Karpas-422 (cell line): ENCODE results near the gene ERICH4. TPM values are rescaled to one million over a fixed set of nuclear protein-coding genes. Genes with fewer than 3 reads are reported as not detected.
A peak's percentile ranks its signal among the peaks of the same experiment; 100 is the strongest.
"Not testable (repeated sequence)": the region's sequence is repeated elsewhere in the genome, so short reads cannot be mapped to it uniquely, and the experiment has no call there.

ENCODE experiments used
- DNase-seq: peaks from one replicate; pipeline ENCODE4 v3.0.0-alpha.2; 2015
- H2AFZ ChIP-seq: fragments of 200-600 bp; sonication (generic); 2 replicates; pipeline ENCODE4 v1.6.1; 2014; ENCODE audit warnings: antibody characterized with exemption, low read length, mixed read lengths
- H3K27ac ChIP-seq: fragments of 200-600 bp; sonication (generic); 2 replicates; pipeline ENCODE4 v1.5.1; 2014; ENCODE audit warnings: mild to moderate bottlenecking, low read length, moderate library complexity
- H3K27me3 ChIP-seq: fragments of 200-600 bp; sonication (generic); 2 replicates; pipeline ENCODE4 v1.6.1; 2014; ENCODE audit warnings: low read length, mixed read lengths
- H3K36me3 ChIP-seq: fragments of 200-600 bp; sonication (generic); 2 replicates; pipeline ENCODE4 v1.6.1; 2014; ENCODE audit warnings: low read length, mixed read lengths; ENCODE audit not compliant: insufficient read depth
- H3K4me1 ChIP-seq: fragments of 200-600 bp; sonication (generic); 2 replicates; pipeline ENCODE4 v1.6.1; 2014; ENCODE audit warnings: mild to moderate bottlenecking, low read length, mixed read lengths
- H3K4me2 ChIP-seq: fragments of 200-600 bp; sonication (generic); 2 replicates; pipeline ENCODE4 v1.6.1; 2014; ENCODE audit warnings: low read length, low read depth, mild to moderate bottlenecking; ENCODE audit not compliant: poor library complexity, severe bottlenecking
- H3K4me3 ChIP-seq: fragments of 200-600 bp; sonication (generic); 2 replicates; pipeline ENCODE4 v1.5.1; 2014; ENCODE audit warnings: mild to moderate bottlenecking, antibody characterized with exemption, low read length, mixed read lengths
- H3K79me2 ChIP-seq: fragments of 200-600 bp; sonication (generic); 2 replicates; pipeline ENCODE4 v1.6.1; 2014; ENCODE audit warnings: mild to moderate bottlenecking, low read length, mixed read lengths
- H3K9ac ChIP-seq: fragments of 200-600 bp; sonication (generic); 2 replicates; pipeline ENCODE4 v1.6.0; 2014; ENCODE audit warnings: low read length
- H3K9me2 ChIP-seq: fragments of 200-600 bp; sonication (generic), shearing (Covaris generic); replicated peaks from 2 replicates; pipeline ENCODE4 v1.6.0; 2014; ENCODE audit warnings: mild to moderate bottlenecking, low read length, moderate library complexity; ENCODE audit not compliant: insufficient read depth
- H3K9me3 ChIP-seq: fragments of 300-700, 200-600 bp; sonication (generic); 2 replicates; pipeline ENCODE4 v1.6.1; 2014; ENCODE audit warnings: low read length, mixed read lengths
- H4K20me1 ChIP-seq: fragments of 200-600 bp; sonication (generic); 2 replicates; pipeline ENCODE4 v1.6.1; 2014; ENCODE audit warnings: mild to moderate bottlenecking, antibody characterized with exemption, low read length, low read depth; ENCODE audit not compliant: insufficient read depth
- total RNA-seq: library from RNA; depleted of rRNA; stranded (reverse); fragments of >200 nt; shearing (Covaris generic); gene quantifications from 2 replicates; pipeline ENCODE4 v1.2.3, GENCODE V29; 2014; ENCODE audit warnings: low replicate concordance

Gene ERICH4
- total RNA-seq, 1 experiment from 2014 or later, result not detected

DNA sequence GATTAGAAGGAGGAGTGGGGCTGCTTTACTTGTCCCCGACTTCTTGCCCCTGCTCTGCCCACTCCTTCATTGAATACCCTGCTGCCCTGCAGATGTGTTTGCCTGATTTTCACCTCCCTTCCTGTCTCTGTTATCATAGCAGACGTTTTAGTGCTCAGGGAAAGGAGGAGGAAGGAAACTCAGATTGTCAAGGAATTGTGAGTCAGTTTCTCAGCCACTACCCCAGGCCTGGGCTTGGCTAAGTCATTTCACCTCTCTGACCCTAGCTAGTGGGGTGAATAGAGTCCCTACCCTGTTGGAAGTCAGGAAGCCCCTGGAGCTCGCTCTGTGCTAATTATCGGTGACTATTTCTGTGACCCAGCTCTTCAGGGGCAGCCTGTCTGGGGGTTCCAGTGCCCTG is 41.5 kb upstream of the ERICH4 start:
- H3K4me1 ChIP-seq, result peaks cover 12% of the 10 kb centered on the region
- H3K79me2 ChIP-seq, result peaks cover 51% of the 10 kb centered on the region
- no peak overlapping the region for H2AFZ ChIP-seq
- no peak overlapping the region for H3K4me3 ChIP-seq
- H3K4me2 ChIP-seq, result no peak overlapping the region
- no peak overlapping the region for H3K27ac ChIP-seq
- no peak for DNase-seq
- H3K36me3 ChIP-seq, result no peaks in the 10 kb centered on the region
- H3K27me3 ChIP-seq, result no peaks in the 10 kb centered on the region
- H3K9ac ChIP-seq, result no peak overlapping the region
- no peaks in the 10 kb centered on the region for H3K9me3 ChIP-seq
- H3K9me2 ChIP-seq, result no peaks in the 10 kb centered on the region
- H4K20me1 ChIP-seq, result no peaks in the 10 kb centered on the region

DNA sequence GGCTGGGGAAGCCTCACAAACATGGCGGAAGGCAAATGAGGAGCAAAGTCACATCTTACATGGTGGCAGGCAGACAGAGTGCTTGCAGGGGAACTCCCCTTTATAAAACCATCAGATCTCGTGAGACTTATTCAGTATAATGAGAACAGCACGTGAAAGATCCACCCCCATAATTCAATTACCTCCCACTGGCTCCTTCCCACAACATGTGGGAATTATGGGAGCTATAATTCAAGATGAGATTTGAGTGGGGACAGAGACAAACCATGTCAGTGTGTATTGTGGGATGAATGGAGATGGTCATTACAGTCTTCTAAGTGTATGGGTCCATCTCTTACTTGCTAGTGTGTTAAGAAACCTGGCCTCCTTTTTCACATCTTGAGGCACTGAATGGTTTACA is 40.9 kb upstream of the ERICH4 start:
- Histone ChIP-seq H3K9me3 (no peaks in the 10 kb centered on the region), H3K9me2 (no peaks in the 10 kb centered on the region), H3K4me2 (no peak overlapping the region)

DNA sequence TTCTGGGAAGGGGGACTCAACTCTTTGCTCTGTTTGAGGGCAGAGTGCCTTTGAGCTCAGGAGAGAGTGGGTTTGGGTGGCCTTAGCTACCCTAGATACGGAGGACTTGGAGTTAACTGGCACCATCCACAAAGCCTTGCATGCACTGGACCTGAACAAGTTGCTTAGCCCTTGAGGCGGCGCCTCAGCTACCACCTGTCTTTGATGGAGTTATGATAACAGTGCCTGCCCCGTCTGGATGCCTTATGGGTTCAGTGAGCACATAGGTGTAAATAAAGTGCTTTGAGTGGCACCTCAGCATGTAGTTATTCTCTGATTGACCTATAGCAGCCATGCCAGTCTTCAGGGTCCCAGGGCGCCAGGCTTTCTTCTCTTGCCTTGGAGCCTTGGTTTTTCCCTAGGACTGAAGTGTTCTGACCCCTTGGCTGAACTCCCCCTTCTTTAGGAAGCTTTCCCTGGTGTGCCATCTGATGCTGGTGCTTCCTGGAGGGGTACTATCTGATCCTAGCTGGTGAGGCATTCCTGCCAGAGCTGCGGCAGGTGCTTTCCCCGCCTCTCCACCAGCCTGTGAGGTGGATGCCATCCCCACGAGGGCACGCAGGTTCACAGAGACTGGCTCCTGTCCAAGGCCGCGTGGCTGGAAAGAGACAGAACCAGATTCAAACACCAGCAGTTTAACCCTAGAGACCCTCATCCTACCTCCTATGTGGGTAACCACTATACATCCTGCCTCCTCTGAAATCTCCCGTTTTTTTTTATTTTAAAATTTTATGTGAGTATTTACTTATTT is 39.6 kb upstream of the ERICH4 start:
- Histone ChIP-seq H3K27me3 (no peaks in the 10 kb centered on the region), H2AFZ (no peak overlapping the region), H3K36me3 (no peaks in the 10 kb centered on the region), H3K9ac (no peak overlapping the region), H3K4me2 (no peak overlapping the region), H4K20me1 (no peaks in the 10 kb centered on the region), H3K4me1 (peaks cover 29% of the 10 kb centered on the region), H3K9me2 (no peaks in the 10 kb centered on the region), H3K4me3 (no peak overlapping the region), H3K79me2 (peaks cover 36% of the 10 kb centered on the region), H3K9me3 (no peaks in the 10 kb centered on the region), H3K27ac (no peak overlapping the region)
- DNase-seq, result no peak

More for the DNA sequence above, 40.9 kb upstream of the ERICH4 start:
- Histone ChIP-seq H3K9ac (no peak overlapping the region), H2AFZ (no peak overlapping the region), H3K79me2 (peaks cover 46% of the 10 kb centered on the region), H3K27me3 (no peaks in the 10 kb centered on the region), H3K27ac (no peak overlapping the region), H3K36me3 (no peaks in the 10 kb centered on the region), H4K20me1 (no peaks in the 10 kb centered on the region), H3K4me3 (no peak overlapping the region), H3K4me1 (peaks cover 15% of the 10 kb centered on the region)
- DNase-seq, result no peak

DNA sequence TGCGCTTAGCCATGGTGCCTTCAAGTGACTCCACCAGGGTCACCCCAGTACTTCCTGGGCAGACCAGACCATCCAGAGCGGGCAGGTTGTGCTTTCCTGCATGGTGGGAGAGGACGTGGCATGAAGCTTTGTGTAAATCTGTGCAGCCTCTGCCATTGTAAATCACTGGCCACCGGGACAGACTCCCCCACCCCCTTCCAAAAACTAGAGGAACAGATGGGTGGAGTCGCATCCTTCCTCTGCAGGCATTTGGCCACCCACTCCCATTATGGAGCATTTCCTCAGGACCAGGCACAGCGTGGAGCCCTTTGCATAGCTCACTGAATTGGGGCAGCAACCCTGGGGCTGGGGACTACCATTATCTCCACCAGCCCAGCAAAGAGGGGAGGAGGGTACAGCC is 37.2 kb upstream of the ERICH4 start:
- Histone ChIP-seq H3K36me3 (no peaks in the 10 kb centered on the region), H3K27me3 (no peaks in the 10 kb centered on the region), H3K9me2 (no peaks in the 10 kb centered on the region), H3K9ac (no peak overlapping the region), H4K20me1 (no peaks in the 10 kb centered on the region), H3K4me2 (no peak overlapping the region), H3K4me1 (peaks cover 20% of the 10 kb centered on the region), H3K79me2 (peaks cover 21% of the 10 kb centered on the region; the same call in 1 of the 2 replicates), H3K4me3 (no peak overlapping the region), H2AFZ (no peak overlapping the region), H3K27ac (no peak overlapping the region), H3K9me3 (no peaks in the 10 kb centered on the region)
- no peak for DNase-seq

DNA sequence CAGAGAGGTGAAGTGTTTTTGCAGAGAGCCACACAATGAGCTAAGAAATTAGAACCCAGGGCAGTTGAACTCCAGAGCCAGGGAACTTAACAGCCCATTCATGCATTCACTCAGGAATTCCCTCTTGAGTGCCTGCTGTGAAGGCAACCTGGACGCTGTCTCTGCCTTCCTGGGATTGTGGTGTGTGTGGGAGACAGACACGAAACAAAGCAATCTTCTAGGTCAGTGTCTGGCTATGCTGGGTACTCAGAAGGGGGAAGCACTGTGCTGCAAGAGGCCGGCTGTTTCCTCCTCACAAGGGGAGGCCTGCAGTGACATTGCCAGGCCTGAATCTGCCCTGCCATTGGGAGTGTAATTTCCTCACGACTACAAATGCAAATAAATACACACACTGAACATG is 35.7 kb upstream of the ERICH4 start:
- peaks cover 8% of the 10 kb centered on the region; the same call in 1 of the 2 replicates for H3K79me2 ChIP-seq
- peaks cover 20% of the 10 kb centered on the region for H3K4me1 ChIP-seq
- H3K4me2 ChIP-seq, result peak overlapping the region; percentile 47
- H3K27me3 ChIP-seq, result no peaks in the 10 kb centered on the region
- peak; percentile 67 for DNase-seq
- no peaks in the 10 kb centered on the region for H3K9me2 ChIP-seq
- H3K9me3 ChIP-seq, result no peaks in the 10 kb centered on the region
- H3K9ac ChIP-seq, result peak overlapping the region; percentile 48
- no peak overlapping the region for H2AFZ ChIP-seq
- no peak overlapping the region for H3K4me3 ChIP-seq
- peak overlapping the region; percentile 53 for H3K27ac ChIP-seq
- no peaks in the 10 kb centered on the region for H4K20me1 ChIP-seq
- H3K36me3 ChIP-seq, result no peaks in the 10 kb centered on the region

DNA sequence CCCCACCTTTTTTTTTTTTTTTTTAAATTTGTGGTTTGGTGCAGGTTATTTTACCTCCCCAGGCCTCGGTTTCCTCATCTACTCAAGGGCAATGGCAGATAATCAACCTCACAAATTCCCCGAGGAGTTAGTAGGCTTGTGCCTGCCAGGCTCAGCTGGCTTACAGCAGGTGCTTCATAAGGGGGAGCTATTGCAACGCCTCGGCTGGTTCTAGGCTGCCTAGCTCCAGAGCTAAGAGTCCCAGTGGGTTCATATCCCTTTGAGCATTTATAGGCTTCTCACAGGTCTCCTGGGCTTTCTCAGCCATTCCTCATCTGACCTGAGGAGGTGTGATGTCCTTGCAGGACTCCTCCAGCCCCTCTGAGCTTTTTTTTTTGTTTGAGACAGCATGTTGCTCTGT is 34.7 kb upstream of the ERICH4 start:
- Histone ChIP-seq H3K4me1 (peaks cover 20% of the 10 kb centered on the region), H3K9me2 (no peaks in the 10 kb centered on the region), H3K4me3 (no peak overlapping the region), H2AFZ (no peak overlapping the region), H3K4me2 (peak overlapping the region; percentile 11), H3K9ac (no peak overlapping the region), H3K27me3 (no peaks in the 10 kb centered on the region), H3K27ac (peak overlapping the region; percentile 53; the same call in 1 of the 2 replicates), H3K9me3 (no peaks in the 10 kb centered on the region), H3K36me3 (no peaks in the 10 kb centered on the region), H3K79me2 (peaks cover 2% of the 10 kb centered on the region; the same call in 1 of the 2 replicates), H4K20me1 (no peaks in the 10 kb centered on the region)
- peak; percentile 76 for DNase-seq

DNA sequence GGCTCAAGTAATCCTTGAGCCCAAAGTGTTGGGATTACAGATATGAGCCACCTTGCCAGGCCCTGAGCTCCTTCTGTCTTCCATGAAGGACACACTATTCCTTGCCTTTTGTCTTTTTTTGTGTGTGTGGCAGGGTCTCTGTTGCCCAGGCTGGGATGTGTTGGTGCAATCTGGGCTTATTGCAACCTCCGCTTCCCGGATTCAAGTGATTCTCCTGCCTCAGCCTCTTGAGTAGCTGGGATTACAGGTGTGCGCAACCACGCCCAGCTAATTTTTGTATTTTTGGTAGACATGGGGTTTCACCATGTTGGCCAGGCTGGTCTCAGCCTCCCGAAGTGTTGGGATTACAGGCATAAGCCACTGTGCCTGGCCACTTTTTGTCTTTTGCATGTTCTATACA is 34.1 kb upstream of the ERICH4 start:
- not testable (repeated sequence) for H3K79me2 ChIP-seq, H4K20me1 ChIP-seq, H3K4me3 ChIP-seq, H3K9me3 ChIP-seq, H3K9me2 ChIP-seq, H3K36me3 ChIP-seq, H3K27ac ChIP-seq, H3K4me2 ChIP-seq, H2AFZ ChIP-seq, H3K27me3 ChIP-seq, H3K9ac ChIP-seq, DNase-seq
- H3K4me1 ChIP-seq, result peaks cover 20% of the 10 kb centered on the region

DNA sequence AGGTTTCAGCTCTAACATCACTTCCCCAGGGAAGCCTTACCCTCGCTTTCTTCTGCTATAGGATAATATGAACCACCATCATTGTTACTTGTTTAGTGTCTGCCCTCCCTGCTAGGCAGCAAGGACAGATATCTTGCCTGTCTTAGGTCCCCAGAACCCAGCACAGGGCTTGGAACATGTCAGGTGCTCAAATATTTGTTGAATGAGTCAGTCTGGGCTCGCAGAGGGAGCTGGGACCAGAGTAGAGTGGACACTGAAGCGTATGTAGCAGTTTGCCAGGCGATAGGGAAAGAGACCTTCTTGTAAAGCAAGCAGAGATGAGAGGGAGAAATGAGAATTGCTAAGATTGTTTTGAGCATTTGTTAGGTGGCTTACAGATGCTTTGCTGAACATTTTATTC is 33.7 kb upstream of the ERICH4 start:
- Histone ChIP-seq H4K20me1 (no peaks in the 10 kb centered on the region), H3K27me3 (no peaks in the 10 kb centered on the region), H3K4me3 (no peak overlapping the region), H3K79me2 (no peaks in the 10 kb centered on the region; the same call in 1 of the 2 replicates), H3K4me1 (peaks cover 20% of the 10 kb centered on the region), H3K36me3 (no peaks in the 10 kb centered on the region), H3K9me2 (no peaks in the 10 kb centered on the region), H3K4me2 (no peak overlapping the region), H3K27ac (no peak overlapping the region), H3K9me3 (no peaks in the 10 kb centered on the region), H2AFZ (no peak overlapping the region), H3K9ac (no peak overlapping the region)
- no peak for DNase-seq
